K562 (cell line): ENCODE data around the gene SAMD8. TPM values are rescaled to one million over a fixed set of nuclear protein-coding genes. Genes with fewer than 3 reads are reported as not detected.

Experiments
- CCNT2 ChIP-seq: IDR thresholded peaks from 2 replicates; pipeline ENCODE4 v1.6.1; 2011; ENCODE audit warnings: borderline replicate concordance, low read depth, mild to moderate bottlenecking, moderate library complexity, mixed read lengths, low read length; ENCODE audit not compliant: insufficient read length; ENCODE audit errors: extremely low read depth
- CEBPB ChIP-seq: fragments of 450-650 bp; IDR thresholded peaks from 2 replicates; pipeline ENCODE4 v1.6.1; 2016; ENCODE audit warnings: missing genetic modification characterization, missing compliant biosample characterization
- FOXP1 ChIP-seq: sonication (generic); formaldehyde crosslinking; IDR thresholded peaks from 2 replicates; pipeline ENCODE4 v1.8.0; 2022; ENCODE audit warnings: mild to moderate bottlenecking, missing genetic modification reagents
- HIVEP1 ChIP-seq: fragments of 250-450 bp; sonication (Bioruptor Pico); IDR thresholded peaks from 2 replicates; pipeline ENCODE4 v1.4.0; 2020; ENCODE audit warnings: mild to moderate bottlenecking
- MXI1 ChIP-seq: IDR thresholded peaks from 2 replicates; pipeline ENCODE4 v1.6.1; 2011; ENCODE audit warnings: low read depth, mild to moderate bottlenecking, improper control_type of control experiment, low read length
- NR2C2 ChIP-seq, 2 experiments: fragments of 200-800 bp in 1 of 2; sonication (Bioruptor generic) in 1 of 2; sonication (generic) in 1 of 2; formaldehyde crosslinking in 1 of 2; IDR thresholded peaks; 2 replicates each; pipeline versions ENCODE4 v1.6.1 to v1.8.0; 2016 to 2022; ENCODE audit warnings: mild to moderate bottlenecking in 1 of 2, missing compliant biosample characterization in 1 of 2, missing genetic modification characterization in 1 of 2, missing genetic modification reagents in 1 of 2
- NR4A1 ChIP-seq, 2 experiments: fragments of 250-450 bp in 1 of 2; fragments of 450-650 bp in 1 of 2; sonication (Bioruptor Pico) in 1 of 2; IDR thresholded peaks; 2 replicates each; pipeline versions ENCODE4 v1.4.0 to v1.6.1; 2016 to 2020; ENCODE audit warnings: mild to moderate bottlenecking in 2 of 2, missing compliant biosample characterization in 1 of 2, missing genetic modification characterization in 1 of 2, moderate library complexity in 1 of 2
- PCBP1 ChIP-seq: fragments of 200-400 bp; formaldehyde crosslinking; IDR thresholded peaks from 2 replicates; pipeline ENCODE4 v1.6.1; 2018; ENCODE audit warnings: mild to moderate bottlenecking, low read depth, low read length; ENCODE audit not compliant: poor library complexity, severe bottlenecking
- SIN3A ChIP-seq, 2 experiments: fragments of 150-350 bp in 1 of 2; IDR thresholded peaks; 2 replicates each; pipeline ENCODE4 v1.6.1; 2011 to 2016; ENCODE audit warnings: borderline replicate concordance in 2 of 2, low read depth in 2 of 2, low read length in 2 of 2, mild to moderate bottlenecking in 2 of 2, moderate library complexity in 2 of 2; ENCODE audit not compliant: control insufficient read depth in 1 of 2
- TAL1 ChIP-seq: fragments of 450-650 bp; IDR thresholded peaks from 2 replicates; pipeline ENCODE4 v1.6.1; 2016; ENCODE audit warnings: mild to moderate bottlenecking
- polyA plus RNA-seq, 8 experiments: library from polyadenylated mRNA; depleted of rRNA in 4 of 8; stranded (reverse) in 5 of 8; unstranded in 3 of 8; fragments of >200 nt; fragmentation: Nextera tagmentation in 2 of 8; fragmentation: Illumina TruSeq in 1 of 8; extraction: Ambion mirVana in 2 of 8; extraction: Trizol in 1 of 8; gene quantifications; 2 replicates each; pipeline versions ENCODE4 v1.2.1 to v1.2.3, GENCODE V29; 2011 to 2014; ENCODE audit warnings: inconsistent platforms in 1 of 8, missing spikeins in 1 of 8
- total RNA-seq, 7 experiments: library from RNA; depleted of rRNA in 6 of 7; stranded (reverse); fragments of >200 nt in 6 of 7; fragmentation: Illumina TruSeq in 2 of 7; extraction: Trizol in 2 of 7; gene quantifications; 2 replicates each; pipeline versions ENCODE4 v1.2.1 to v1.2.3, GENCODE V29; 2011 to 2021; ENCODE audit warnings: low replicate concordance in 1 of 7
- TF ChIP-seq, protein P1 (sequence below): fragments of 450-650 bp; IDR thresholded peaks from 2 replicates; pipeline ENCODE4 v1.7.1; 2018; ENCODE audit warnings: mild to moderate bottlenecking, low read depth; ENCODE audit not compliant: partially characterized antibody
- TF ChIP-seq, protein P2 (sequence below): fragments of 450-650 bp; IDR thresholded peaks from 2 replicates; pipeline ENCODE4 v1.6.1; 2017; ENCODE audit warnings: antibody characterized with exemption, mild to moderate bottlenecking
- TF ChIP-seq, protein P3 (sequence below), 2 experiments: fragments of 450-650 bp; conservative IDR thresholded peaks; 2 replicates each; pipeline ENCODE4 v1.6.1; 2017; ENCODE audit warnings: mild to moderate bottlenecking in 2 of 2, moderate library complexity in 2 of 2
- TF ChIP-seq, protein P4 (sequence below): sonication (generic); formaldehyde crosslinking; IDR thresholded peaks from 2 replicates; pipeline ENCODE4 v1.8.0; 2022; ENCODE audit warnings: mild to moderate bottlenecking, missing genetic modification reagents, borderline replicate concordance

SAMD8 gene
- total and polyA plus RNA-seq, 9 of the 15 experiments (the other 6 are each of a cell fraction or from before 2014, with no cell fraction given): 2.7 to 16.1 (median 6.2) TPM

DNA sequence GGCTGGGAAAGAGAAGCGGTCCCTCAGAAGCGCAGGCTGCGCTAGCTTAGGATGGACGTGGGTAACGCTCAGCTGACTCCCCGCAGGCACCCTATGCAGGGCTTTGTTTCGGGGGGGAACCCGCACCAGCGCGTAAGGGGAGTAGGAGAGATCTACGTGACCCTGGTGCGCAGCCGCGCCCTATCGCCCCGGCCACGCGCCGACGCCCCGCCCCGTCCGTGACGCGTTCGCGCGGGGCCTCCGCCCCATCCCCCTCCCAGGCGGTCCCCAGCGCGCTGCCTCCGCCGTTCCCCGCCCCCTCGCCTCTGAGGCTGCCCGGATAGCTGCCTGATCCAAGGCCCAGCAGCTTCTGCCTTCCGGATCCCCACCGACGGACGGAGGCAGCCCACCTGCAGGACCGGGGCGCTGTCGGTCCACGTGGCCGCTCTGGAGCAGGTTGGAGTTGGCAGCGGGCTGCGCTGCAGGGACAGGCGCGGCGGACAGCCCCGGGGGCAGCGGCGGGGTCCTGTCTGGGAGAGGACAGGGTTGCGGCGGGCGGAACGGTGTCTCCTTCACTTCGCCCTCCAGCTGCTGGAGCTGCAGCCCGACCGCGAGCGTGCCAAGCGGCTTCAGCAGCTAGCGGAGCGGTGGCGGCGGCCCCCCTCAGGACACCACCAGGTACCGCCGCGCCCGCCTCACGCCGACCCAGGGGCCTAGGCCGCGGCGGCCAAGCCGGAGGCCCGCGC, 99.0 kb downstream of the SAMD8 start, which contains the start of gene VDAC2 (continued):
- TF ChIP-seq NR4A1 (CRISPR knock-in tag; IDR thresholded peaks at IDR 0.05): no peak
- no peak for TF ChIP-seq NR4A1 (tag; IDR thresholded peaks at IDR 0.05)
- TF ChIP-seq, protein P1, sequence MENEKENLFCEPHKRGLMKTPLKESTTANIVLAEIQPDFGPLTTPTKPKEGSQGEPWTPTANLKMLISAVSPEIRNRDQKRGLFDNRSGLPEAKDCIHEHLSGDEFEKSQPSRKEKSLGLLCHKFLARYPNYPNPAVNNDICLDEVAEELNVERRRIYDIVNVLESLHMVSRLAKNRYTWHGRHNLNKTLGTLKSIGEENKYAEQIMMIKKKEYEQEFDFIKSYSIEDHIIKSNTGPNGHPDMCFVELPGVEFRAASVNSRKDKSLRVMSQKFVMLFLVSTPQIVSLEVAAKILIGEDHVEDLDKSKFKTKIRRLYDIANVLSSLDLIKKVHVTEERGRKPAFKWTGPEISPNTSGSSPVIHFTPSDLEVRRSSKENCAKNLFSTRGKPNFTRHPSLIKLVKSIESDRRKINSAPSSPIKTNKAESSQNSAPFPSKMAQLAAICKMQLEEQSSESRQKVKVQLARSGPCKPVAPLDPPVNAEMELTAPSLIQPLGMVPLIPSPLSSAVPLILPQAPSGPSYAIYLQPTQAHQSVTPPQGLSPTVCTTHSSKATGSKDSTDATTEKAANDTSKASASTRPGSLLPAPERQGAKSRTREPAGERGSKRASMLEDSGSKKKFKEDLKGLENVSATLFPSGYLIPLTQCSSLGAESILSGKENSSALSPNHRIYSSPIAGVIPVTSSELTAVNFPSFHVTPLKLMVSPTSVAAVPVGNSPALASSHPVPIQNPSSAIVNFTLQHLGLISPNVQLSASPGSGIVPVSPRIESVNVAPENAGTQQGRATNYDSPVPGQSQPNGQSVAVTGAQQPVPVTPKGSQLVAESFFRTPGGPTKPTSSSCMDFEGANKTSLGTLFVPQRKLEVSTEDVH: no peak
- peak; percentile 92 for TF ChIP-seq FOXP1 (CRISPR knock-in tag)
- peak; percentile 59 for TF ChIP-seq TAL1
- no peak; the same call in 1 of the 2 replicates for TF ChIP-seq HIVEP1
- peak; percentile 96 for TF ChIP-seq CCNT2
- TF ChIP-seq PCBP1: peak; percentile 85
- peak; percentile 65 for TF ChIP-seq NR2C2 (CRISPR knock-in tag; IDR thresholded peaks at IDR 0.05)
- peak; percentile 92 for TF ChIP-seq NR2C2 (tag; IDR thresholded peaks at IDR 0.05)
- TF ChIP-seq, protein P2, sequence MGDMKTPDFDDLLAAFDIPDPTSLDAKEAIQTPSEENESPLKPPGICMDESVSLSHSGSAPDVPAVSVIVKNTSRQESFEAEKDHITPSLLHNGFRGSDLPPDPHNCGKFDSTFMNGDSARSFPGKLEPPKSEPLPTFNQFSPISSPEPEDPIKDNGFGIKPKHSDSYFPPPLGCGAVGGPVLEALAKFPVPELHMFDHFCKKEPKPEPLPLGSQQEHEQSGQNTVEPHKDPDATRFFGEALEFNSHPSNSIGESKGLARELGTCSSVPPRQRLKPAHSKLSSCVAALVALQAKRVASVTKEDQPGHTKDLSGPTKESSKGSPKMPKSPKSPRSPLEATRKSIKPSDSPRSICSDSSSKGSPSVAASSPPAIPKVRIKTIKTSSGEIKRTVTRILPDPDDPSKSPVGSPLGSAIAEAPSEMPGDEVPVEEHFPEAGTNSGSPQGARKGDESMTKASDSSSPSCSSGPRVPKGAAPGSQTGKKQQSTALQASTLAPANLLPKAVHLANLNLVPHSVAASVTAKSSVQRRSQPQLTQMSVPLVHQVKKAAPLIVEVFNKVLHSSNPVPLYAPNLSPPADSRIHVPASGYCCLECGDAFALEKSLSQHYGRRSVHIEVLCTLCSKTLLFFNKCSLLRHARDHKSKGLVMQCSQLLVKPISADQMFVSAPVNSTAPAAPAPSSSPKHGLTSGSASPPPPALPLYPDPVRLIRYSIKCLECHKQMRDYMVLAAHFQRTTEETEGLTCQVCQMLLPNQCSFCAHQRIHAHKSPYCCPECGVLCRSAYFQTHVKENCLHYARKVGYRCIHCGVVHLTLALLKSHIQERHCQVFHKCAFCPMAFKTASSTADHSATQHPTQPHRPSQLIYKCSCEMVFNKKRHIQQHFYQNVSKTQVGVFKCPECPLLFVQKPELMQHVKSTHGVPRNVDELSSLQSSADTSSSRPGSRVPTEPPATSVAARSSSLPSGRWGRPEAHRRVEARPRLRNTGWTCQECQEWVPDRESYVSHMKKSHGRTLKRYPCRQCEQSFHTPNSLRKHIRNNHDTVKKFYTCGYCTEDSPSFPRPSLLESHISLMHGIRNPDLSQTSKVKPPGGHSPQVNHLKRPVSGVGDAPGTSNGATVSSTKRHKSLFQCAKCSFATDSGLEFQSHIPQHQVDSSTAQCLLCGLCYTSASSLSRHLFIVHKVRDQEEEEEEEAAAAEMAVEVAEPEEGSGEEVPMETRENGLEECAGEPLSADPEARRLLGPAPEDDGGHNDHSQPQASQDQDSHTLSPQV: no peak; the same call in 1 of the 2 replicates
- peak; percentile 76 to 92; a peak in 2 of 4 replicates for TF ChIP-seq SIN3A (IDR thresholded peaks at IDR 0.05; ENCODE audit: borderline replicate concordance in 2 of 2, control insufficient read depth in 1 of 2, low read depth in 2 of 2, low read length in 2 of 2)
- TF ChIP-seq, protein P3, sequence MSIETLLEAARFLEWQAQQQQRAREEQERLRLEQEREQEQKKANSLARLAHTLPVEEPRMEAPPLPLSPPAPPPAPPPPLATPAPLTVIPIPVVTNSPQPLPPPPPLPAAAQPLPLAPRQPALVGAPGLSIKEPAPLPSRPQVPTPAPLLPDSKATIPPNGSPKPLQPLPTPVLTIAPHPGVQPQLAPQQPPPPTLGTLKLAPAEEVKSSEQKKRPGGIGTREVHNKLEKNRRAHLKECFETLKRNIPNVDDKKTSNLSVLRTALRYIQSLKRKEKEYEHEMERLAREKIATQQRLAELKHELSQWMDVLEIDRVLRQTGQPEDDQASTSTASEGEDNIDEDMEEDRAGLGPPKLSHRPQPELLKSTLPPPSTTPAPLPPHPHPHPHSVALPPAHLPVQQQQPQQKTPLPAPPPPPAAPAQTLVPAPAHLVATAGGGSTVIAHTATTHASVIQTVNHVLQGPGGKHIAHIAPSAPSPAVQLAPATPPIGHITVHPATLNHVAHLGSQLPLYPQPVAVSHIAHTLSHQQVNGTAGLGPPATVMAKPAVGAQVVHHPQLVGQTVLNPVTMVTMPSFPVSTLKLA (conservative IDR thresholded peaks at IDR 0.05): peak; percentile 94 to 97
- TF ChIP-seq, protein P4, sequence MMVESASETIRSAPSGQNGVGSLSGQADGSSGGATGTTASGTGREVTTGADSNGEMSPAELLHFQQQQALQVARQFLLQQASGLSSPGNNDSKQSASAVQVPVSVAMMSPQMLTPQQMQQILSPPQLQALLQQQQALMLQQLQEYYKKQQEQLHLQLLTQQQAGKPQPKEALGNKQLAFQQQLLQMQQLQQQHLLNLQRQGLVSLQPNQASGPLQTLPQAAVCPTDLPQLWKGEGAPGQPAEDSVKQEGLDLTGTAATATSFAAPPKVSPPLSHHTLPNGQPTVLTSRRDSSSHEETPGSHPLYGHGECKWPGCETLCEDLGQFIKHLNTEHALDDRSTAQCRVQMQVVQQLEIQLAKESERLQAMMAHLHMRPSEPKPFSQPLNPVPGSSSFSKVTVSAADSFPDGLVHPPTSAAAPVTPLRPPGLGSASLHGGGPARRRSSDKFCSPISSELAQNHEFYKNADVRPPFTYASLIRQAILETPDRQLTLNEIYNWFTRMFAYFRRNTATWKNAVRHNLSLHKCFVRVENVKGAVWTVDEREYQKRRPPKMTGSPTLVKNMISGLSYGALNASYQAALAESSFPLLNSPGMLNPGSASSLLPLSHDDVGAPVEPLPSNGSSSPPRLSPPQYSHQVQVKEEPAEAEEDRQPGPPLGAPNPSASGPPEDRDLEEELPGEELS (CRISPR knock-in tag): peak; percentile 91; the same call in 1 of the 2 replicates
- no peak for TF ChIP-seq CEBPB (tag)
- peak; percentile 14; the same call in 1 of the 2 replicates for TF ChIP-seq MXI1
